Neuronal stem cell (in vitro differentiated cells): Measurements from ENCODE around the gene TREML2.

Experiments used
- DNase-seq: peaks from one replicate; pipeline ENCODE4 v3.0.0-alpha.2; 2013; ENCODE audit warnings: low spot score
- H2AFZ ChIP-seq: one replicate; pipeline ENCODE4 v1.6.1; 2013; ENCODE audit warnings: mild to moderate bottlenecking, low read length, inconsistent platforms
- H2AK5ac ChIP-seq: 2 replicates; pipeline ENCODE4 v1.6.1; 2013; ENCODE audit warnings: low read depth, mild to moderate bottlenecking, inconsistent platforms, low read length, moderate library complexity, mixed read lengths
- H2BK120ac ChIP-seq: 2 replicates; pipeline ENCODE4 v1.6.1; 2013; ENCODE audit warnings: low read depth, mild to moderate bottlenecking, inconsistent platforms, low read length, moderate library complexity, mixed read lengths
- H2BK12ac ChIP-seq: one replicate; pipeline ENCODE4 v1.6.1; 2013; ENCODE audit warnings: low read length, inconsistent platforms
- H2BK15ac ChIP-seq: 2 replicates; pipeline ENCODE4 v1.6.1; 2013; ENCODE audit warnings: mild to moderate bottlenecking, low read length, inconsistent platforms, mixed read lengths
- H2BK5ac ChIP-seq: one replicate; pipeline ENCODE4 v1.6.1; 2013; ENCODE audit warnings: inconsistent platforms, mild to moderate bottlenecking, low read length, moderate library complexity
- H3K14ac ChIP-seq: one replicate; pipeline ENCODE4 v1.6.1; 2013; ENCODE audit warnings: low read length, inconsistent platforms
- H3K18ac ChIP-seq: 2 replicates; pipeline ENCODE4 v1.6.1; 2013; ENCODE audit warnings: low read length, inconsistent platforms
- H3K23ac ChIP-seq: 2 replicates; pipeline ENCODE4 v1.6.1; 2013; ENCODE audit warnings: low read depth, mild to moderate bottlenecking, mixed read lengths, low read length, inconsistent platforms; ENCODE audit not compliant: poor library complexity
- H3K27ac ChIP-seq: replicated peaks from 3 replicates; pipeline ENCODE4 v1.5.1; 2013; ENCODE audit warnings: low read length, inconsistent platforms
- H3K27me3 ChIP-seq, 3 experiments: 2 replicates each; pipeline ENCODE4 v1.6.1; 2013; ENCODE audit warnings: low read length in 3 of 3, mild to moderate bottlenecking in 2 of 3, inconsistent platforms in 1 of 3, low read depth in 1 of 3, mixed read lengths in 1 of 3, moderate library complexity in 1 of 3; ENCODE audit not compliant: control insufficient read depth in 3 of 3, insufficient read depth in 3 of 3
- H3K36me3 ChIP-seq, 2 donors: replicated peaks in 1 of 2; 2 replicates each; pipeline ENCODE4 v1.6.1; 2013; ENCODE audit warnings: low read length in 2 of 2; ENCODE audit not compliant: control insufficient read depth in 2 of 2, insufficient read depth in 2 of 2
- H3K4ac ChIP-seq: 2 replicates; pipeline ENCODE4 v1.6.1; 2013; ENCODE audit warnings: inconsistent platforms, mild to moderate bottlenecking, low read length, moderate library complexity
- H3K4me1 ChIP-seq, 2 donors: 1 replicate in 1 of 2; 2 replicates in 1 of 2; pipeline ENCODE4 v1.6.1; 2013; ENCODE audit warnings: low read length in 2 of 2, low read depth in 1 of 2; ENCODE audit not compliant: control insufficient read depth in 2 of 2, insufficient read depth in 1 of 2
- H3K4me2 ChIP-seq: one replicate; pipeline ENCODE4 v1.6.1; 2013; ENCODE audit warnings: mild to moderate bottlenecking, low read length, inconsistent platforms; ENCODE audit not compliant: insufficient read depth, poor library complexity, severe bottlenecking
- H3K4me3 ChIP-seq, 2 donors: 2 replicates each; pipeline ENCODE4 v1.5.1; 2013; ENCODE audit warnings: low read length in 2 of 2, mild to moderate bottlenecking in 2 of 2, inconsistent platforms in 1 of 2, moderate library complexity in 1 of 2
- H3K79me1 ChIP-seq: one replicate; pipeline ENCODE4 v1.6.1; 2013; ENCODE audit warnings: low read depth, mild to moderate bottlenecking, inconsistent platforms, low read length, moderate library complexity
- H3K9ac ChIP-seq: one replicate; pipeline ENCODE4 v1.6.1; 2013; ENCODE audit warnings: mild to moderate bottlenecking, low read depth, low read length, inconsistent platforms; ENCODE audit not compliant: poor library complexity
- H3K9me3 ChIP-seq, 2 donors: replicated peaks in 1 of 2; 2 replicates each; pipeline versions ENCODE3 to v1.6.1; 2013; ENCODE audit warnings: low read length in 2 of 2, mild to moderate bottlenecking in 2 of 2, inconsistent platforms in 1 of 2, low read depth in 1 of 2, mixed read lengths in 1 of 2, moderate library complexity in 1 of 2; ENCODE audit not compliant: control insufficient read depth in 2 of 2, insufficient read depth in 1 of 2
- H4K8ac ChIP-seq: one replicate; pipeline ENCODE4 v1.6.1; 2013; ENCODE audit warnings: low read depth, mild to moderate bottlenecking, inconsistent platforms, low read length, moderate library complexity
- H4K91ac ChIP-seq: one replicate; pipeline ENCODE4 v1.6.1; 2013; ENCODE audit warnings: low read length, low read depth, mild to moderate bottlenecking, inconsistent platforms; ENCODE audit not compliant: poor library complexity
- WGBS, 2 donors: extraction: QIAGEN DNeasy Blood & Tissue Kit; methylation state at CpG; one replicate each; pipeline ENCODE4 v1.1.7; 2013; ENCODE audit warnings: missing lambda C conversion rate in 2 of 2, mixed read lengths in 1 of 2; ENCODE audit not compliant: insufficient read length in 2 of 2, insufficient replicate concordance in 1 of 2; ENCODE audit errors: extremely low coverage in 2 of 2; 5-methylcytosine and 5-hydroxymethylcytosine counted together

TREML2 gene

DNA sequence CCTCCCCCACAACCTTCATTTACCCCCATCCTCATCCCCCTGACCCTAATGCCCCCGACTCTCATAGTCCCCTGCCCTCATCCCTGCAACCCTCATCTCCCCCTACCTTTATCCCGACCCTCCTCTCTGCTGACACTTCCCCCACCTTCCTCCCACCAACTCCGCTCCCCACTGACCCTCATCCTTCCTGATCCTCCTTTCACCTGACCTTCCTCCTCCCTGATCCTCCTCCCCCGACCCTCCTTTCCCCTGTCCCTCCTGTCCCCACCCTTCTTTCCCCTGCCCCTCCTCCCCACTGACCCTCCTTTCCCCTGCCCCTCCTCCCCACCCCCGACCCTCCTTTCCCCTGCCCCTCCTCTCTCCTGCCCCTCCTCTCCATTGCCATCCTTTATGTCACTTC is 7.1 kb downstream of the TREML2 start:
- Histone ChIP-seq H3K4me2 (no peak overlapping the region), H2BK12ac (no peak overlapping the region), H3K18ac (no peak overlapping the region), H2BK5ac (no peak overlapping the region), H3K36me3 (no peaks in the 10 kb centered on the region), H3K4me1 (peaks cover 0 to 2% of the 10 kb centered on the region in 2 donors), H3K23ac (no peak overlapping the region), H2BK15ac (no peak overlapping the region), H3K9me3 (peaks cover 6 to 13% of the 10 kb centered on the region in 2 donors), H3K9ac (no peak overlapping the region), H4K8ac (no peak overlapping the region), H3K27me3 (peaks cover 0 to 4% (median 0%) of the 10 kb centered on the region in 3 experiments), H3K4me3 (no peak overlapping the region), H3K4ac (no peak overlapping the region), H4K91ac (no peak overlapping the region), H2AK5ac (no peak overlapping the region), H3K27ac (no peak overlapping the region), H2AFZ (no peak overlapping the region), H2BK120ac (no peak overlapping the region), H3K79me1 (no peaks in the 10 kb centered on the region), H3K14ac (no peak overlapping the region)
- WGBS, 2 donors = 100% methylated on average over 1 of the region's 5 CpGs; no CpG with 5 or more reads in 1 of the 2 donors
- DNase-seq = no peak

DNA sequence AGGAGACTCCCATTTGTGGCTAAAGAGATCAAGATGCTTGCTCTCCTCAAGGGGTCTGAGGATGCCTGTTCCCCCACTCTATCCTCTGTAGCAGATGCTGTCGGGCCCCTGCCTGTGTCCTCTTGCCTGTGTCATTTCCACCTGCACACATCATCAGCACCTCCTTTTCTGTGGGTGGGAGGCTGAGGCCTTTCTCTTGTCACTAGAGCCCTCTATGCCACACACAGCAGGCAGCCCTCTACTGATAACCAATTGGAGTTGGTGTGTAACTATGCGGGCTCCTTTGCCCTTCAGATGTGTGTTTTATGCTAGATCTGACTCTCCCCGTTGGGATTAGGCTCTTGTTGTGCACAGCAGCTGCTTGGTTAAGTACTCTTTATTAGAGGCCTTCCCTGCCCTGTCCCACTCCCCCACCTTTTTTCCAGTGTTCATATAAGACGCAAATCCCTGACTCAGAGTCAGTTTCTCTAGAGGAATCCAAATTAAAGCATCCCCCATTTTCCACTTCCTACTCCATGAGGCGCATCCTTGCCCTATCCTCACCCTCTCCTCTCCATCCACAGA is 7.7 kb downstream of the TREML2 start:
- Histone ChIP-seq H2AK5ac (no peak overlapping the region), H3K4me1 (peaks cover 0 to 2% of the 10 kb centered on the region in 2 donors), H2BK15ac (no peak overlapping the region), H3K18ac (peak overlapping the region; percentile 54), H3K9me3 (peaks cover 6 to 13% of the 10 kb centered on the region in 2 donors), H3K14ac (no peak overlapping the region), H3K27me3 (peaks cover 0 to 4% (median 0%) of the 10 kb centered on the region in 3 experiments), H3K4me2 (no peak overlapping the region), H3K79me1 (no peaks in the 10 kb centered on the region), H3K23ac (no peak overlapping the region), H4K8ac (no peak overlapping the region), H3K36me3 (no peaks in the 10 kb centered on the region), H4K91ac (no peak overlapping the region), H2AFZ (no peak overlapping the region), H3K4me3 (no peak overlapping the region), H2BK12ac (no peak overlapping the region), H2BK120ac (no peak overlapping the region), H3K4ac (no peak overlapping the region), H3K27ac (no peak overlapping the region), H2BK5ac (no peak overlapping the region), H3K9ac (no peak overlapping the region)
- no CpG with 5 or more reads among the region's 5 CpGs for WGBS, 2 donors
- no peak for DNase-seq

DNA sequence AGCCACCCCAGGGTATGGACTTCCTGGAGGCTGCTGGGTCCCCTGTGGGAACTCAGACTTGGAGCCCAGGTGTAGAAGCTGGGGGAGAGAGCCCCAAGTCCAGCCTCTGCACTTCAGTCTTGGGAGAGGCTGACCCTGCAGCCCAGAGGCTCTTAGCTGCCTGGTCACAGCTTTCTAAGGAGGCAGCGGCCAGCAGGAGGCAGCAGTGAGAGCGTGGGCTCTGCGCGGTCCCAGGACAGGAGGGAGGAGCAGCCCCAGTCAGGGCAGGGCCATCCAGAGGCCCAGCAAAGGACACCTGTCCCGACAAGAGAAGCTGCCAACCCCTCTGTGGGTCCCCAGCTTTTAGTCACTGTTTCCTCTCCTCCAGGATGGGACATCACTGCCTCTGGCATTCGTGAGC is 9.4 kb downstream of the TREML2 start:
- DNase-seq = no peak
- Histone ChIP-seq H3K27me3 (peaks cover 0 to 4% (median 0%) of the 10 kb centered on the region in 3 experiments), H3K23ac (no peak overlapping the region), H2AK5ac (no peak overlapping the region), H3K4me3 (no peak overlapping the region), H3K9me3 (peaks cover 6 to 13% of the 10 kb centered on the region in 2 donors), H3K27ac (no peak overlapping the region), H3K14ac (no peak overlapping the region), H2BK5ac (no peak overlapping the region), H2AFZ (no peak overlapping the region), H2BK120ac (no peak overlapping the region), H4K8ac (no peak overlapping the region), H2BK12ac (no peak overlapping the region), H4K91ac (no peak overlapping the region), H3K9ac (no peak overlapping the region), H3K4me2 (no peak overlapping the region), H3K79me1 (no peaks in the 10 kb centered on the region), H3K4me1 (peaks cover 0 to 2% of the 10 kb centered on the region in 2 donors), H3K36me3 (no peaks in the 10 kb centered on the region), H3K18ac (peak overlapping the region; percentile 51), H2BK15ac (no peak overlapping the region), H3K4ac (peak overlapping the region; percentile 55)
- no CpG with 5 or more reads among the region's 6 CpGs for WGBS, 2 donors

DNA sequence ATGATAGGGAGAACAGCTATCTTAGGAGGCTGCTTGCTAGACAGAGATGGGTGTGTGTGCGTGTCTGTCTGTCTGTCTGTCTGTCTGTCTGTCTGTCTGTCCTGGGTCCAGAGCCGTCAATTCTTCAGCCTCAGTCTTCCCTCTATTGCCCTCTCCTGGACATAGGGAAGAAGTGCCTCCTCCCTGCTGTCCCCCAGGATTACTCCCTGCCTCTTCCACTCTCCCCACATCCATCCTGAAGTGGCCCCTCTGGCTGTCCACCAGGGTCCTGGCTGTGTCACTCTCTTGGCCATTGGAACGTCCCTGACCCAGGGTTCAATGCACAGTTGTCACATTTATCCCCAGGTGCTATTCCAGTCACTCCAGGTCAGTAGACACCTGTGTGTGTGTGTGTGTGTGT is 10.2 kb downstream of the TREML2 start:
- H2BK5ac ChIP-seq = no peak overlapping the region
- H3K14ac ChIP-seq = no peak overlapping the region
- peaks cover 0 to 9% (median 0%) of the 10 kb centered on the region in 3 experiments for H3K27me3 ChIP-seq
- H3K9me3 ChIP-seq = peaks cover 6 to 13% of the 10 kb centered on the region in 2 donors
- H2AFZ ChIP-seq = no peak overlapping the region
- H3K27ac ChIP-seq = no peak overlapping the region
- H2BK120ac ChIP-seq = no peak overlapping the region
- no peak overlapping the region for H3K4me3 ChIP-seq
- H3K4ac ChIP-seq = no peak overlapping the region
- H3K4me2 ChIP-seq = no peak overlapping the region
- H4K91ac ChIP-seq = no peak overlapping the region
- H3K23ac ChIP-seq = no peak overlapping the region
- DNase-seq = no peak
- WGBS, 2 donors = no CpG with 5 or more reads among the region's 3 CpGs
- H3K18ac ChIP-seq = no peak overlapping the region
- no peak overlapping the region for H2AK5ac ChIP-seq
- peaks cover 0 to 2% of the 10 kb centered on the region in 2 donors for H3K4me1 ChIP-seq
- H2BK15ac ChIP-seq = no peak overlapping the region
- no peaks in the 10 kb centered on the region for H3K36me3 ChIP-seq
- no peak overlapping the region for H3K9ac ChIP-seq
- H4K8ac ChIP-seq = no peak overlapping the region
- no peaks in the 10 kb centered on the region for H3K79me1 ChIP-seq
- H2BK12ac ChIP-seq = no peak overlapping the region
